ENCODE results near the gene SULT1E1.

The SULT1E1 gene, protein sequence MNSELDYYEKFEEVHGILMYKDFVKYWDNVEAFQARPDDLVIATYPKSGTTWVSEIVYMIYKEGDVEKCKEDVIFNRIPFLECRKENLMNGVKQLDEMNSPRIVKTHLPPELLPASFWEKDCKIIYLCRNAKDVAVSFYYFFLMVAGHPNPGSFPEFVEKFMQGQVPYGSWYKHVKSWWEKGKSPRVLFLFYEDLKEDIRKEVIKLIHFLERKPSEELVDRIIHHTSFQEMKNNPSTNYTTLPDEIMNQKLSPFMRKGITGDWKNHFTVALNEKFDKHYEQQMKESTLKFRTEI

GRCh38 chr4:69860052-69860451, at the start of gene SULT1E1:
Gene SULT1E1 (minus strand): TSS chr4:69860145. CDS start chr4:69857644, 2,501 bp downstream.
- no peak for DNase-seq

DNA sequence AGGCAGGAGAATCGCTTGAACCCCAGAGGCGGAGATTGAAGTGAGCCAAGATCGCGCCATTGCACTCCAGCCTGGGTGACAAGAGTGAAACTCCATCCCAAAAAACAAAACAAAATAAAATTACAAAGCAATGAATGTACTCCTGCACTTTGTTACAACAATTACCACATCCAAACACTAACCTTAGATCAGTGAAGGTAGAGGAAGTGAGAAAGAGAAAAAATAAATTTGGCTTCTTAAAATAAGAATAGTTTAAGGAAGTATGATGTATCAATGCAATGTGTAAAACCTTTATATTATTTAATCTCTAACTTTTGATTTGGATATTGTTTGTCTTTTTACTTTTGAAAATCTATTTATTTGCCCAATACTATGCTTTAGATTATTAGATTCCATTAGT, 49.2 kb upstream of the SULT1E1 start:
- no peak for DNase-seq

DNA sequence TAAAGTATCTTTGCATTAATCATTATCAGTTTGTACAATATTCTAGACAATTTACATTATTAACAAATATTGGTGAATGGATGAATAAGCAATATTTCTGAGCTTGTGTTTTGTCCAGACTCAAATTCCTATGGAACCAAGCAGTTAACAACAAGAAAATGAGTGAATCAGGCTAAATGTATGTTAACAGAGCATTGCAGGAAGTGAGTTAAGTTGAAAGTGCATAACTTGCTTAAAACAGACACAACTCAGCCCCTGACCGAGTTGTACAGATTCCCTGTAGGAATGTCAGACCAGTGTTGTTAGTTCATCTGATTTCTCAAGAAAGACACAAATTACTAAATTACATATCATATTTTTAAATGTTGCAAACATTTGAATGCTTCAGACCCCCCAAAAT, 47.2 kb upstream of the SULT1E1 start:
- DNase-seq, result no peak

DNA sequence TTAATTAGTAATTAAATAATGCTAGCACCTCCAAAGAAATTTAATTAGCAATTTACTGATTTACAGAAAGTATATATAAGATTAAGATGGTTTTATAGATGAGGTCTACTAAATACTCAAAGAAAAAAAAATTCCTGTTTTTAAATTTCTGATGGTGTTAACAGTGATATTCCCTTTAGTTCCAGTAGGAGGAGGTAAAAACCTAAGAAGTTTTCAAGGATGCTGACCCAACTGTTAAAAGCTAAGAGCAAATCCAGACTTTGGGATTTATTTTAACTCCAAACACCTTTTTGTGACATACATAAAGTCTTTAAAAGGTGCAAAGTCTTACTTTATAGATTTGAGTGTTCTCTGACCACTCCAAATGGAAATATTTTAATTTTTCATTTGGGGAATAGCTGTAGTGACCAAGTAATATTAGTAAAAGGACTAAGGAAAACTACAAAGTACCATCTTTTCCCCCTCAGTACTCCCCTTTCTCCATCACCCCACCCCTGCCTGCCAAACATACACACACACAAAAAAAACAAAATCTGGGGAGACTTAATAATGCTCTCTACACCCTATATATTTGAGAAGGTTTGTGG, 36.7 kb upstream of the SULT1E1 start:
- DNase-seq, result no peak

DNA sequence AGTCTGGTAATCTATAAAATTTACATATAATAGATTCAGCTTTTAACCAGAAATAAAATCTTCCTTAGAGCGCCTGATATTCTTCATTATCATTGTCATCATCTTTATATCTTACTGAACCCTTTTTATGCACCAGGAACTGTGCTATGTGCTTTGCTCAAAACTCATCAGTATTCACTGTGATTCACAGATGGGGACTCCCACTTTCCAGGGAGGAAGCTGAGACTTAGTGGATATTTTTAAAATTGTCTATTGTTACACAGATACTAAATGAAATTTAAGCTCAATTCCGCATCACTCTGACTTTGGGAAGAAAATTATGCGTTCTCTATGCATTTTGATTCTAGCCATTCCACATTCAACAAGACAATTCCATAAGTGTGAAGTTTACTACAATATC, 34.8 kb upstream of the SULT1E1 start:
- no peak for DNase-seq

- DNase-seq, result no peak
Observed at GRCh38 chr4:69894186-69894585, 34.2 kb upstream of the SULT1E1 start.

GRCh38 chr4:69888336-69888735, 28.4 kb upstream of the SULT1E1 start:
- no peak for DNase-seq

GRCh38 chr4:69882150-69882549, 22.2 kb upstream of the SULT1E1 start:
- no peak for DNase-seq

GRCh38 chr4:69881173-69881773, 21.3 kb upstream of the SULT1E1 start:
- DNase-seq, result peak; percentile 26

- no peak for DNase-seq
Observed at GRCh38 chr4:69878250-69878649, 18.3 kb upstream of the SULT1E1 start.

DNA sequence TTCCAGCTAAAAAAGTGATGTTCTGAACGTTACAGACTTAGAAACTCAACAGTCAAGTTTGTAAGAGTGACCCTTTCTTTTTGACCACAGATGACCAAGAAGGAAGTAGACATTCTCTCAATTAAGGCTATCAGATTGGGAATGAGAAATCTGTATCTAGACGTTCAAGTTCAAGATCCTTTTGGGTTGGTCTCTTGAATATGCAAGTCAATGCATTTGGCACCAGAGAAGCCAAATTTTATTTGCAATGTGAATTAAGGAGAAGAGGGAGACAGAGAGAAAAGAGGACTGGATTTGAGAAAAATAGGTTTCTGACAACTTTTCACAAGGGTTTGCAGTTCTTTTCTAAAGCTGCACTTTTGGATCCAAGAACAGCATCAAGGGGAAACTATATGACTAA, 17.5 kb upstream of the SULT1E1 start:
- no peak for DNase-seq

DNA sequence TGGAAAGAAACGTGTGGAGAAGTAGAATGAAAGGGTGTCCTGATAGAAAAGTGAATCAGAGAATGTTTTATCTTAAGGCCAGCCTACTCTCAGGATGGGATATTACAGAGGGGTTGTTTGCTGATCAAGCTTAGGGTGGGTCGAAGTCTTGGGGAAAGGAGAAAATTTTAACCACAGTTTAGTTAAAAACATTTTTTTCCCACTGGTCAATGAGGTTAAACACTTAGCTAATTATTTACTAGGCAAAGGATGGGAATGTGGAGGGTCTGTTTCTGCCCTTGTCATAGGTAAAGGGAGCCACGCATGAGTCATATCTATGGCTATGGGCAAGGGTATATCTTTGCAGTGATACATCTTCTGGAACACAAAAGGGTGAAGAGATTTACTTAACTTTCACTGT, 16.1 kb upstream of the SULT1E1 start:
- no peak for DNase-seq

DNA sequence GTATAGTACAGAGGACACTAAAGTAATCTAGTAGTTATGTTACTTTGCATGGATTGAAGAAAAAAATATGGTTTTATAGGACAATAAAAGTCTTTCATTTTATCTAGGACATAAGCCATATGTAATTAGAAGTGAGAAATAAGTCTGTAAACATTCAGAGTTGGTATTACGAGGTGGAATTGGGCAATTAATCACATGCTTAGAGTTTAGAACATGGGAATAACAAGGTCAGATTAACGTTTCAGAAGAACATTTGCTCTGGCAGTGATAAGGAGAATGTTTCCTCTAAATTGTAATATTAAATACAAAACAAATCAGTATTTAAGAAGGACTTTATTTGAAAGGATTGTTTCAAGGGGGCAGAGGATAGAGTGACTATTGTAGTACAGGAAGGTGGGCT, 15.6 kb upstream of the SULT1E1 start:
- DNase-seq, result no peak

DNA sequence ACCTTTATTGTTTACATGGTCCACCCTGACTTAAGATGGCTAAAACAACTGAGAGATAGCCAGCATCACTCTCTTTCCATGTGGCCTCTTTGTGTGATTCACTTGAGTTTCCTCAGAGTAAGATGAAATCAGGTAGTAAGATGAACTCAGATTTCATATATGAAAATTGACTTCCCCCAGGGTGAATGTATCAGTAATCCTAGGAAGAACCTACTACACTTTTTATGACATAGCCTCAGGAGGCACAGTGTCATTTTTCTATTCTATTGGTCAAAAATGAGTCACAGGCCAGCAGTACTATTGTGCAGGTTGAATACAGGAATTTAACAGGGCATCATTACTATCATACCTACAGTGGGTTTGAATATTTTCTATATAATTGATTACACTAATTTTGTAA, 14.6 kb upstream of the SULT1E1 start:
- DNase-seq, result no peak

DNA sequence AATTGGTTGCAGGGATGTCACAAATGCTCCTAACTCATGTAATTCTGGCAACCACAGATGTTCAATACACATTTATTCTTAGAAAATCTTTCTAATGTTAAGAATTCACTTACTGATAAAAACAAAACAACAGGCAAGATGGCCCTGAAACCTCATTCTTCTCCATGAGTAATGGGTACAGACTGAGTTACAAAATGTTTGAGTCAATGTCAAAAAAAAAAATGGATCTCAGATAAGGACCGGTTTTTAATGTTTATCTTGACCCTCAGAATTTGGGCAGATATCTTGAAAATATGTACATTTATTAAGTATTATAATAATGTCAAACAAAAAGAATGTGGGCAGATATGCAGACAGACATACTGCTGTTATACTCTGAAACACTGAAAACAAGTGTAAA, 1.8 kb upstream of the SULT1E1 start:
- no peak for DNase-seq

DNA sequence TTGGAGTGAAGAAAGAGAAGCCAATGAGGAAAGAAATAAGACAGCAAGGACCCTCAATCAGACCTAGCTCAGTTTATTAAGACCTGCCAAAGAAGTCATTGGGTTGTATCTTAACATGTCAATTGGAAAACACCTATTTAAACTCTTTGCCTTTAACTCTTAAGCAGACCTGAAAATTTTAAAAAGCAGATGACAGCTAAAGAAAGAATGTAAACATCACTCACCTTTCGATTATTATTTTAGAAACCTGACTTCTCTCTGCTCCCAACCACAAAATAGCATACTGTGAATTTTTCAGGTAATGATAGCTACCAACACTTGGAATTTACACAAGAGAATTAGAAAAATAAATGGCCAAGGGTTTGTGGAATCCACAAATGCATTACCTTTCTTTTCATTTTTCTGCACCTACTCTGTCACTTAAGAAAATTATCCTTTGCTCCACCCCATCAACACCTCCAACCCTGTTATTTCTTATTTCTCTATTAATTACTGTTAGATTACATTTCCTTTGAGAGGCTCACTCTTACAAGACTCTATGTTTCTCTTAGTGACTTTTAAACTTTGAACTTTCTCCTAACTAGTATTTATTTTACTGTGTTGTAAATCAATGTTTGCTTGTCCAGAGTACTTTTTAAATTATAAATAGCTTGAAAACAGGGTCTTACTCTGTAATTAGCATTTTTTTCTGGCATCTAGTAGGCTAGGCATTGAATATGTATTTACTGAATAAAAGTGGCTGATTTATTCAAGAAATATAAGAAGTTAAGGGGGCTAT, 765 bp upstream of the SULT1E1 start:
- no peak for DNase-seq

DNA sequence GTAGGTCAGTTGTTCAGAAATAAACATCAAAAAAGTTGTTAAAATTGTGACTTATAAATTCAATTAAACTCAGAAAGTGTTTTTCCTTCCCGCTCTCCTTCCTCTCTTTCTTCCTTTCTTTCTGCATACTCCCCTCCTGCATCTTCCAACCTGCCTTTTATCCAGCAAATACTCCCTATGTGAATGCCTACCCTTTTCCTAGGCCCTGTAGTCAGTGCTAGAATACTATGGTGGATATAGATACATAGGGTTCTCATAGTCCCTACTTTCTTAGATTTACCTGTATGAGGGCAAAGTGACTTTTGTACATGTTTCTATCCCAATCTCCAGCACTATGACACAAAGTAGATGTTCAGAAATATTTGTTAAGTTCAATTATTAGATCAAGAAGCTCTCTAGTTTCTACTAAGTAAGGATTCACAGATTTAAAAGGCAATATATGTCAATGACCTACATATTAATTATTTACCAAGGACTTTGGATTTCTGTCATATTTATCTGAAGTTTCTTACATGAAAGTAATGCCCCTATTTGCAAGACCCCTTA, 732 bp downstream of the SULT1E1 start:
- DNase-seq, result no peak

DNA sequence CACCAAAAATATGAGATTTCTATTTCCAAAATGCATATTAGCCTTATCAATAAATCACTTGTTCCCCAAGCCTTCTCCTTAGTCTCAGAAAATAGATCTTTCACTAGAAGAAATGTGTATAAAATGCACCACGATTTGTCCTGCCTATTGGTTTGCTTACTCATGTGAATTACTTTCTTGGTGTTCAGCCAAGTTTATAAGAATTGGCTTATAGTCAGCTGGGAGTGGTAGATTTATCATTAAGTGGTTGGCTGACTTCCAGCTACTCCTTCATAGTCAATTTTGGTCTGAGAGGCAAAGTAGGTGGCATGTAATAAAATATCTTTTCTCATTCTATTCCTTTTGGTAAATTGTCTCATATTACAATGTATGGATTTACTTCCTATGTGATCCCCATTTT, 1.3 kb downstream of the SULT1E1 start:
- peak; percentile 16 for DNase-seq

DNA sequence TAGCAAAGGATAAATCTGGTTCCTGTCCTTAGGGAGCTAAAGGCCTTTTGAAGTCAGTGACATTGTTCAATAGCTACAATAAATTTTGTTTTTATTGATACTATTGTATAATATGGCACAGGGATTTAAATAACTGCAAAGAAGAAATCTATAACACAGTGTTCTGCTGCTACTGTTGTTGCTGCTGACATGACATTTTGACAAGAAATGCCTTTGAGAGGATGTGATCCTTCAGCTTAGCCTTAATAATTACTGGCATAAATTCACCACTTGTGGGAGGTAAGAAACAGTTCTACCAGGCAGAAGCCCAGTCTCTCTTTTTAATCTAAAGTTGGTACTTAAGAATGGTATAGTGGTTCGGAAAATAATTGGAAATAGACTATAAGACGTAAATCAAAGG, 4.1 kb downstream of the SULT1E1 start:
- DNase-seq, result no peak

GRCh38 chr4:69849969-69850368, 10.0 kb downstream of the SULT1E1 start:
- no peak for DNase-seq

DNA sequence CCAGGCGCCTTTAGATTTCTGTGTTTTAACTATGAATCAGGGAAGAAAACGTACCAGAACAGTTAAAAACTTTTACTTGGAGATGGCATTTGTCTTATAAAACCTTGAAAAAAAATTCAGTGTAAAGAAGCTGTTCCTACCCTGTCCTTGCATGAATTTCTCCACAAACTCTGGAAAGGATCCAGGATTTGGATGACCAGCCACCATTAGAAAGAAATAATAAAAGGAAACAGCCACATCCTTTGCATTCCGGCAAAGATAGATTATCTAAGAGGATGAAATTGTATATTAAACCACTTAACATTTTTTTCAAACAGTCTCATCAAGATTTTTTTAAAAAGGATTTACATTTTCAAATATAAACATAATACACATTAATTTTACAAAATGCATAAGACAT, 10.6 kb downstream of the SULT1E1 start:
- no peak for DNase-seq

- DNase-seq, result no peak
Observed at GRCh38 chr4:69848028-69848427, 11.9 kb downstream of the SULT1E1 start.

GRCh38 chr4:69843932-69844331, 16.0 kb downstream of the SULT1E1 start:
- no peak for DNase-seq

GRCh38 chr4:69843301-69843700, 16.6 kb downstream of the SULT1E1 start:
- no peak for DNase-seq
